GM18867 (cell line): ENCODE results near the gene FOXN3.

Source experiments
- ATAC-seq: cut with Tn5 transposase; IDR thresholded peaks from one replicate; pipeline ENCODE4 v1.9.1; 2021; ENCODE audit warnings: mild to moderate bottlenecking, moderate library complexity; ENCODE audit not compliant: unreplicated experiment

The FOXN3 gene

DNA sequence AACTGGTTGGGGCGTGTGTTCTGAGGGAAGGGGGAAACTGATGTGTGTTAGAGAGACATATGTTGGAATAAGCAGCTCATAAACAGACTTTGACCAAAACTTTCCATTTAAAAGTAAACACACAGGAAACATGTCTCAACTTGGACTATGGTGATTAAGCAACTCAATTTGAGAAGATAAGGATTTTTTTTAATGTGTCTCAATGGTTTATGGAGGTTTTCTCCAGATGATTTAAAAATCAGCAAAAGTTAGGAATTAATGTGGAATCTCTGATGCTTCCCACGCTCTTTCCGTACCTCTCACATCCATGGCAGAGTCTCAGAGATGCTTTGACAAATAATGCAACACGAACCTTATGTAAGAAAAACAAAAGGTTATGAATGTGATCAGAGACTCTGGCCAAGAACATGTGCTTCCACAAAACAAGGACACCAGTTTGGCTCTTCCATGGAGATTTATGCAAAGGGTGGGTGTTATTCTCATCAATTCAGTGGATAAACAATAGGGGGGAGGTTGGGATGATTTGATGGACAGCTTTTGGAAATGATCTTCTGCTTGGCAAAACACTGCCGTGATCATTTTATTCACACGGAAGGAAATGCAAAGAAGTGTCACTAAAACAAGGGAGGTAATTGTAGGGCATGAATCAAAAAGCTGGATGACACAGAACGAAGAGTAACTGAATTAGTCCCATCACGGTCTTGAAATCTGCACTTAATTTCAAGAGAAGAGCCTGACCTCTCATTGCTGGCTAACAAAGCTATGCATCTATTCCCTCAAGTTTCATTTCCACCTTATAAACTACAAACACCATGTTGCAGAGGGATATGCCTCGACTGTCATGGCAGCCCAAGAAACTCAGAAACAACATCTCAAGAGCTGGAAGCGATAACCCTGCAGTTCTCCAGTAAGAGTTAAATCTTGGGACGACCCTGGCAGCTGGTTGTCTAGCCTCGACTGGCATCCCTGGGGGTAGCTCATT, 76.5 kb downstream of the FOXN3 start:
- ATAC-seq = no peak

DNA sequence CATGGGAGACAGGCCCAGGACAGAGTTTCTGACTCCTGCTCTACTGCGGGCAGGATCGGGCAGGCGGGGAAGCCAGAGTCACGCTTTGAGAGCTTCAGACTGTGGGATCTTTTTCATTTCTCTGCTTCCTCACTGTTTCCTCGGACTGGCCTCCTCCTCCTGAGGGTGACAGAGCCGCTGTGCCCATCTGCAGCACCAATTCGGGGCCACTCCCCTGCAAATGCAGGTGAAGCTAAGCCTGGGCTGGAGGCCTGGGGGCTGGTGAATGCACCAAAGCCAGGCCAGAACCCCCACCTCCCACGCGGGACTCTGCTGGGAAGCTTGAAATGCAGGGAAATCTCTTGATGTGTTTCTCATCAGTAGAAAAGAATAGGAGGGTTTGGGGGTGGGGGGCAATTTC, 77.5 kb downstream of the FOXN3 start:
- no peak for ATAC-seq

DNA sequence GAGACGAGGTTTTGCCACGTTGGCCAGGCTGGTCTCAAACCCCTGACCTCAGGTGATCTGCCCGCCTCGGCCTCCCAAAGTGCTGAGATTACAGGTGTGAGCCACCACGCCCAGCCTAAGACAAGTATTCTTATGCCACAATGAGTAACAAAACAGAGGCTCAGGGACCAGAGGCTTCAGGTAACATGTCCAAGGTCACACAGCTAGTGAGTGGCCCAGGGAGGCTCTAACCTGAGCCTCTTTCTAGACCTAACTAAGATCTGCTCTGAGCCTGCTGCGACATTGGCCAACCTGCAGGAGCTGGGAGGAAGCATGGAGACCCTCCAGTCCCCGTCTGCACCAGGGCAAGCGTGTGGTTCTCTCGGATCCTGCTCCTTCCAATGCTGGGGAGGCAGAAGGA, 77.9 kb downstream of the FOXN3 start:
- no peak for ATAC-seq

DNA sequence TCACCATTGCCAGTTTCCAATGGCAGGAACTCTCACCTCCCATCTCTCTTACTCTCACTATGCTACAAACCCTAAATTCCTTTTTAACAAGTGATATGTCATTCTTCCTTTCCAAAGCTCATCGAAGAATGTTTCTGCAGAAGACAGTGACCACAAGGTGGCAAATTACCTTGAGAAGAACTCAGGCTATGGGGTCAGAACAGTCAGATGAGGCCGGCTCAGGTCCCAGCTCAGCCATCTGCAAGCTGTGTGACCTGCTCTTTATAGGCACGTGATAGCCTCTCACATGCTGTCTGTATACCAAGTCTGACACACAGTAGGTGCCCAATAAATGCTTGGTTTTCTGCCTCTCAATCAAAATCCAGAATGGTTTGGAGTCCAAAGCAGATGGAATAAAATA, 80.7 kb downstream of the FOXN3 start:
- ATAC-seq = peak; percentile 62

DNA sequence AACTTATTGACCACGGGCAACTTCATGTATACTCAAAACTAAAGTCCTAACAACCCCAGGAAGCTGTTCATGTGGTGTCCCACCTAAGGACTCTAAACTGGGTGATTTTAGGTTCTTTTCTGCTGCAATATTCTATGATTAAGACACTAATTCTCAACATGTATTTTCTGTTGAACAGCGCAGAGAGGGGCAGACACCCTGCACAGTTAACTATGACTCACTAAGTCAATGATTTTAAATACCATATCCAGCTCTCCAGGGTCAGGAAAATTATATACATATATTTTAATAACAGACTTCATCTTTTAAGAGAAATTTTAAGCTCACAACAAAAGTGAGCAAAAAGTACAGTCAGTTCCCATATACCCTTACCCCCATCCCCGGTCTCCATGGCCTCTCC, 85.0 kb downstream of the FOXN3 start:
- no peak for ATAC-seq

DNA sequence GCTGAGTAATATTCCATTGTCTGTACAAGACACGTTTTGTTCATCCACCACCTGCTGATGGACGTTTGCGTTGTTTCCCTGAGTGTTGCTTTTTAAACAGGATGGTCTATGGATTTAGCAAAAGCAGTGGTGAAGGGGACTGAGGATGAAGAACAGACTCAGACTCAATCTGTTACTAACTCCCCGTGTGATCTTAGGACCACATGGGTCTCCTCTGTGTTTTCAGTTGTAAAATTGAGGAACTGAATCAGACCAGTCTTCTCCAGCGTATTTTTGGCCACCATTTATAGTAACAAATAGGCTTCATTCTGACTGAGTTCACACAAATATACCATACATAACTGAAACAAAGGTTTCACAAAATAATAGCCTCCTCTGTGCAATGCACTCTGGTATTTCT, 85.6 kb downstream of the FOXN3 start:
- peak; percentile 84 for ATAC-seq

DNA sequence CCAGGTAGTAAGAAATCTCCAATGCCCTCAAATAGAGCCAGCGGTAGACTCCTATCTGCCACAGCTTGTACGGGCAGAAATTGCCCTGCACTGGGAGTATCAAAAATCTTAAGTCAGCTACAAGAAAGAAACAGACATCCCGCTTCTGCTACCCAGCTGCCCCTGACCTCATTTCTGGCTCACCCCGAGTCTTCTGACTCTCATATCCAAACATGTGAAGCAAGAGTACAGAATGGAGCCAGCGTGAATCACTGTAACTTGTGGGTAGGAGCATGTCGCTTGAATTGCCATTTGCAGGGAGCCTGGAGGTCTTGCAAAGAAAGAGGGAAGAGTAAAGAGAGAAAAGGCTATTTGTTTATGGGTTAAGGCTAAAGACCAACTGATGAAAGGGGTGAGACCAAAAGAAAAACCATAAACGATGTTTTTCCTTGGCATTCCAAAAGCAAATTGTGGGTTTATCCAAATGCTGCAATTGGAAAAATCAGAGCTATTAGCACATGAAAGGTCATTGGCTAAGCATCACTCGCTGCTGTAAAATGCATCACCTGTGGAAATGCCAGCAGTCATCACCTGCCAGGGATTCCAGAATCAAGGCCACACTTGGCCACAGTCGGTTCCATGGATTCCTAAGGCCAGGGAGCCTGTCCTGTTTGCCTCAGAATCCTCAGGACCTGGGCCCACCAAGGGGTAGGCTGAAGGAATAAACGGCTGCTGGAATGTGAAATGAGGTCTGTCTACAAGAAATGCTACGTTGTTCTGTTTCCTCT, 86.6 kb downstream of the FOXN3 start:
- ATAC-seq = no peak

DNA sequence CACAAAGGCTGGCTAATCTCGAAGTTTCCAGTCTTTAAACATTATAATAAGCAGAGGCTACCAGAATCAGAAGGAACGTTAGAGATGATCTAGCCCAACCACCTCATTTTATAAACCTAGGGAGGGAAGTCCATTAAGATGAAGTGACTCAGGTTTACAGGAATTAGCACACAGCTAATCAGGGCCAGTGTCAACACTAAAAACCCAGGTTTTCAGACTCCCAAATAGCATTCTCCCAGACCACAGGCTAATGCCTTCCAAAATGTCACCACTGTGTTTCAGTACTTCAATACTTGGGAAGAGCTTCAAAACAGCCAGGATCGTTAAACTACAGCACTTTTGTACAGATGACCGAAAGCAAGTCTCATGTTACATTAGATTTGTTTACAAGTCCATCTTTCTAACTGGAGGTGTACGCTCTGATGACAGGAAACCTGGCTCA, 89.2 kb downstream of the FOXN3 start:
- ATAC-seq = no peak

DNA sequence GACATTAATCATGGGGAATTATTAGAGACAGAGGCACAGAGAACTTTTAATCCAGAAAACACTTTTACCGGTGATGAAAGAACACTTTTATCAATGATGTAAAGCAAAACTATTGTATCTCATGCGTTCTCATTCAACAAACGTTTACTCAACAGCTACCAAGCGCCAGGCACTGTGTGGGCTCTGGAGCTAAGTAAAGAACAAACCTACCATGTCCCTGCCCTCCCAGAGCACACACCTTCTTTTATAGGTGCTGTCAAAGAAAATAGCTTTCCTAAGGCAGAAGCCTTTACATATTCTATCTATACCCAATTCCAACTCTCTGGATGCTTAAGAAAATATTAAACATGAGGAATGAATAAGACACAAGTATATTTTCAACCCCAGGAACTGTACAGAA, 91.1 kb downstream of the FOXN3 start:
- no peak for ATAC-seq

DNA sequence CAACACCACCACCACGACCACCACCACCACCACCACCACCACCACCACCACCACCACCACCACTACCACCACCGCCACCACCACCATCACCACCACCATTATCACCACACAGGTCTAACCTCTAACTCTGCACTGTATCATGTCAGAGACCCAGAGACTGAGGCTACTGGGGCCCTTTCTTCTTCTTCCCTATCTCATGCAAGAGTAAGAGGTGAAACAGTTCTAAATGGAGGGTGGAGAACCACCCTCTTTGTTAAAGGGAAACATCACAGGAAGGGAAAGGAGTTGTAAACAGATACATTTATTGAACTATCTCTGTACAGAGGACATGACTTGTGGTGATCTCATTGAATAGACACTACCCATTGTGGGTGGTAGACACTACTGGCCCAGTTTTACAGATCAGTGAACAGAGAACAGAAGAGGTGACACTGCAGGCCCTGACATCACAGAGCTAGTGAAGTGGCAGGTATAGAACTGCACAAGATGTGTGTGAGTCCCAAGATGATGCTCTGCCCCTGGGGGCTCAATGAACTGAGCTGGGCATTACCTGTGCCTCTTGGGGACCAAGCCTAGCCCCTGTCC, 91.6 kb downstream of the FOXN3 start:
- ATAC-seq = peak; percentile 55

DNA sequence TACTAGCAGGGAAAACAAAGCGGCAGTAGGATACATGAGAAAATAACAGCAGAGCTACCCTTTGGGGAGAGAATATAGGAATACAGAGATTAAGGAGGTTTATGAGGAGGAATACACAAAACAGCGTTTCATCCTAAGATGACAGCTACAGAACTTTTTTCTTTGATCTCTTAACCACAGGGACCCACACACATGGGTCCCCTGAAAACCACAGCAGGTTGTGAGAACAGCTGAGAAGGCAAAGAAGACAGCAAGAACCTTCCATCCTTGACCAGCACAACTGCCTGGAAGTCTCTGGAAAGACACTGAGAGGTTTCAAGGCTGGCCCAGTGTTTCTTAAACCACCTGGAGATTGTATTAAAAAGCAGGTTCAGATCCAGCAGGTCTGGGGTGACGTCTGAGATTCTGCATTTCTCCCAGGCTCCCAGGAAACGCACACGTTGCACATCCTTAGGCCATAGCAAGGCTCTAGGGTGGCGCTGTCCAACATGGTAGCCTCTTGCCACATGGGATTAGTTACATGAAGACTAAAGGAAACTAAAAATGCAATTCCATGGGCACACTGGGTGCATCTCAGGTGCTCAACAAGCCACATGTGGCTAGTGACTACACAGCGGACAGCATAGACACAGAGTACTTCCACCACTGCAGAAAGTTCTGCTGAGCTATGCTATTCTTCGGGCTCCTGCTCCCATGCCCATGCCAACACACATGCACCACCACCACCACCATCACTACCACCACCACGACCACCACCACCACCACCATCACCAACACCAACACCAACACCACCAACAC, 92.3 kb downstream of the FOXN3 start:
- ATAC-seq = peak; percentile 56

DNA sequence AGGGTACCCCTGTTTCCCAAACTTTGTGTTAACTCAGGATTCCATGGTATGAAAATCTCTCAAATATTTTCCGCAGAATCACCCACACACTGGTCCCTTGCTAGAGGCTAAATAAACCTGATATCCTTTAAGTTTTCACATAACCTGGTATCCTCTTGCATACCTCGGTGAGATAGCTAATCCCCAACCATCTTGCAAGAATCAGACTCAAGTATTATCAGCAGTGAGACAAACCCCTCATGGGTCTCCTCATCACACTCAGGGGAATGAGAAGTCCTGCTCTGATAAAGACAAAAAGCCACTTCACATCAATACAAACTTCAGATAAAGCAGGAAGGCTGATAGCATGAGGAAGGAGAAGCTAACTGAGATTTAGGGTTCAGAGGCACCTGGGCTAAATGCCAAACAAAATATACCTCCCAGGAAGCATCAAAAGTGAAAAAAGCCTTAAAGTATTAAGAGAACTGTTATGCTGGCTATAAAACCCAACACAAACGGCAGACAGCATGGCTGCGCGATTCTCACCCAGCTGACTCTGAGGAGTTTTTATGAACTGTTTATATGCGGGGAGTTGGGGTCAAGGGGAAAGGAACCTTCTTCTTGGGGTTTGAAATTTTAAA, 96.5 kb downstream of the FOXN3 start:
- ATAC-seq = no peak

DNA sequence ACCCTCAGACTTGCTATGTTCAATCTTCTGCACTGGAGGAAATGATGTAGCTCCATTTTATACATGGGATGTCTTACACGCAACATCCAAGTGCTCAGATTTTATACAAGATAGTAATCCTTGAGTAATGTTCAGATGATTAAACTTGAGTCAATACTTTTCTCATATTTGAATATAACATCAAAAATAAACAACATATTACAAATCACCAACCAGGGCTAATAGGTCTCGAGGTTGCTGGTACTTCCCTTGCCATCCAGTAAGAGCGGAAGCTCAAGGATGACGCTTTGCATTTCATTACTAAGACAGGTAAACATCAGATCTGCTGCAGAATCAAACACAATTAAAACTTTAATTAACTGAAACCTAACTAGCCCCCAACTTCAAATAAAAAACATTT, 97.3 kb downstream of the FOXN3 start:
- no peak for ATAC-seq

DNA sequence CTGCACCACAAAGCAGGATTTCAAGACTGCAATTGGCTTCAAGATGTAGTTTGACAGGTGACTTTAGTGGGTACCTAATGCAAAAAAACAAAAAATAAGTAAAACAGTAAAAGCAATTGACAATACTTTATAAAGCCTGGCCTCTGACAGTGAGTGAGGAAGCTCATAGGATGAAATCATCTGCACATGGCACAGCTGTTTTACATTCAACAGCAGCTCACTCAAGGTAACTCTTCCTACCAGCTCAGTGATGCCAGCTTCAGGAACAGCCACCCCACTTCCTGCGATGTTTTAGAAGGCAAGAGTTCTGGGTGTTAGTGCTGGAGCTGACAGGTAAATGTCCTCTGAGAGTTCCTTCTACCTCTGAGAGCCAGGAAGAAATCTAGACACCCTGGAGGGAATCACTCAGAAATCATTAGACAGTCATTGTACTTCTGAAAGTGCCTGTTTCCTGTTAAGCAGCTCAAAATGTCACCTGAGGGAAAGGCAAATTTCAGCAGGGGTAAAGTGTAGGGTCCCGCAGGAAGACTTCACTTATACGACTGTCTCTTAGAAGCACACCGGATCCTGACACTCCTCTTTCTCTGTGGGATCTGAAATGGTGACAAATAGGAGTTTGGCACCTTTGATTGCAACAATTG, 99.9 kb downstream of the FOXN3 start:
- peak; percentile 64 for ATAC-seq

DNA sequence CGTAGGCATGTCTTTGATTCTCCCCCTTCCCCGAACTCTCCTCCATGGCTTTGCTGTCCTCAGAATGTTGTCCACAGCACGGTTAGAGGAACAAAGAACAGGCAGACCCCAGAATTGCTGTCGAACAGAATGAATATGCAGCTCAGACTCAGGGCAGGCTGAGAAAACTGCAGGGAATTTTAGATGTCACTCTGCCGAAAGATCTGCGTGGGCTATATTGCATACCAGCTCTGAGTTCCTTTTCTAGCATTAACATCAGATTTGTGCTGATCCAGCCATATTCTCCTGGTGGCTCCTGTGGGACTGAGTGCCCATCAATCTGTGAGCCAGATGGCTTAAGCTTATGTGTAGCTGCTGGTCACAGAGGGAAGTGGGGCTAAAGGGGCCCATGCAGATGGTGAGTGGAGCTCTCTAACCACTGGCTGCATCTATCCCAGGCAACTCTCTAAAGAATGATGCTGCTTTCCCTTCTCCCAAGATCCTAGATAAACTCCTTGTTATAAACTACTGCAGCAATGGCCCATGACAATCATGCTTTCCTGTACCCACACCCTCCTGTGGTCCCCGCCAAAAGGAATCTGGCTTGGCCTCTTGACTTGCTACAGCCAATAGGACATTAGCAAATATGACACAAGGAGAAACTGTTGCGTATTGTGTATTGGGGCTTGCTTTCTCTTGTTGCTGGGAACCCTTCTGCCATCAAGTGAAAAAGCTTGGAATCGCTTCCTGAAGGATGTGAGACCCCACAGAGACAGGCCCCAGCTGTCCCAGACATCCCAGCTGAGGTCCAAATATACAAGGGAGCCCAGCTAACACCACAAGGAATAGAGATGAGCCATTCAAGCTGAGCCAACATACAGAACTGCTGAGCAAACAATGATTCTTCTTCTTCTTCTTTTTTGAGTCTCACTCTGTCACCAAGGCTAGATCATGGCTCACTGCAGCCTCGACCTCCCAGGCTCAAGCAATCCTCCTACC, 101.3 kb downstream of the FOXN3 start:
- ATAC-seq = no peak

DNA sequence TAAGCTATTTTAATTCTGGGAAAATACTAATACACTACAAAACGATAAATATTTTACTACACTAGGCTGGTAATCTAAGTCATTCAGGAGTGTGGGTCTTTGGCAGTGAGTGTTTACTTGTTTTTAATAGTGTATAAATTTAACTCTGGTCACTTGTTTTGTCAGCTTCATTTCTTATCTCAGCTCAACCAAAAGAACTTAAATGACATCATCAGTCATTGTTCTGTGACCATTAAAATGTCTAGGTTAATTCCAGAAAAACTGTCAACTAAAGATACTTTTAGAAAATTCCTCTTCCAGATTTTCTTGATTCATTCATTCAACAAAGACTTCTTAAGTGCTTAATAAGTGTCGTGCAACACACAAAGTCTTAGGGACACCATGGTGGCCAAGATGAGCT, 102.8 kb downstream of the FOXN3 start:
- ATAC-seq = no peak

DNA sequence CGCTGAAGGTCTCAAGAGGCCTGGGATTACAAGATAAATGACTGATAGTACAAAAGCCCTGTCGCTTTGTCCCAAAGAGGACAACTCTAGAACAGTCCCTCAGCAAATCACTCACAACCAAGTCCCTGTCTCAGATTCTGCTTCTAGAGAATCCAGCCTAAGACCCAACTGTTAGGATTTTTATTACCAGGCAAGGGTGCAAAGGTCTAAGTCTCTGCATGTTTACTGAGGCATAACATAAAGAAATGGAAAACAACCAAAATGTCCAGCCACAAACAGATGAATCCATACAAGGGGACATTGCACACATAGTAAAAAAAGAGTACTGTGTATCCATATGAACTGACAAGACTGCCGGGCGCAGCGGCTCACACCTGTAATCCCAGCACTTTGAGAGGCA, 104.1 kb downstream of the FOXN3 start:
- ATAC-seq = no peak

DNA sequence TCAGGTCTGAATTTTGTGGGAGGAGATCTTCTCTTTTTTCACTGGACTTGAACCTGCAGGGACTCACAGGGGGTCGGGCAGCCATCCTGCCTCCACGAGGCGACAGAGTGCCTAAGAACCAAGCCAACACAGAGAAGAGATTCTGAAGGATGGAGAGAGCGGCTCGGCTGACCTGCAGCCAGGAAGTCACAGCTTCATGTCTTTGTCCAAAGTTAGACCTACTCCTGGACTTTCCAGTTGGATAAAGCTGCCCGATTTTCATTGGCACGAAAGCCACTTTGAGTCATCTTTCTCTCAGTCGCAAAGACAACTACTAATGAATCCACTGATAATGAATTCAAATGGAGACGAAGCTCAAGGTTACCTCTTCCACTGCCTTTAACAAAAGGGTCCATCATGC, 106.8 kb downstream of the FOXN3 start:
- no peak for ATAC-seq
